Spleen (tissue), 7 donors: ENCODE results near the gene FDX2.

Experiments used
- POLR2AphosphoS5 ChIP-seq, 3 donors: sonication (generic); formaldehyde crosslinking; IDR thresholded peaks; one replicate each; pipeline ENCODE4 v1.5.1; 2017; ENCODE audit warnings: antibody characterized with exemption in 3 of 3
- TF ChIP-seq, protein P1 (sequence below), 11 experiments: fragments of 200-600 bp in 7 of 11; fragments of 450-650 bp in 4 of 11; sonication (generic) in 4 of 11; IDR thresholded peaks in 8 of 11; conservative IDR thresholded peaks in 3 of 11; 1 replicate in 7 of 11; 2 replicates in 4 of 11; pipeline versions ENCODE4 v1.4.0 to v1.8.0; 2016 to 2021; ENCODE audit warnings: antibody characterized with exemption in 11 of 11, inconsistent platforms in 4 of 11, mild to moderate bottlenecking in 1 of 11
- donor health status: DM: no; HTN: no; CAD: no; lungs with moderate emphysema.
- donor health status: DM: no; HTN: no; CAD: no.
- donor health status: DM: no; HTN: no; CAD: no.

DNA sequence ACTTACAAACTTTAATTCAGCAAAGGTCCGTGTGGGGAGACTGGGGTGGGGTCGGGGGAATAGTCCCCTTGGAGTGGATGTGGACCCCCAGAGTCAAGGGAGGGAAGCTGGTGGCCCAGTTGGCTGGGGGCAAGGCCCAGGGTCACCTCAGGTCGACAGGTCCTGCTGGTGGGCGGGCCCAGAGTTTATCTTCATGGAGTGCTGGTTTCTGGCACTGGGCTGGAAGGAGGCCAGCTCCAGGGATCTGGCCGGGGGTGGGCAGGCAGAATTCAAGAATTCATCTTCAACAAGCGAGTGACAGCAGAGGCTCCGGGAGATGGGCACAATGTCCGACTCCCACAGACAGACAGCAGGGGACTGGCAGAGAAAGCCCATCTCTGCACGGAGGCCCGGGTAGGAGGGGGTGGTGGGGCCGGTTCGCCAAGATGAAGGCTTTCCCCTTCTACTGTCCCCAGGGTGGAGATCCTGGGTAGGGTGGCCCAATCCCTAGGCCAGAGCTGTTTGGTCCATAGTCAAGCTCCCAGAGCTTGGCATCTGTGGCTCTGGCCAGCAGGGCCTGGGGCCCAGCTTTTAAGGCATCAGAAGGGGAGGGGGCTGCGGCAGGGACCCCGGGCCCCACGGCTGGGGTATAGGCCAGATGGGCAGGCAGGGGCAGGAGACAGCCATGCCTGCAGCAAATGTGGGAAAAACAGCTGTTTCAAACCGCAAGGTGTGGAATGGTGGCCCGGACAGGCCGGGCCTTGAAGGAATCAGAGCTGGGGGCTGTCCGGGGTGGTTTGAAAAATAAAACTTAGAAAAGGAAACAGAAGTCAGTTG is 622 bp upstream of the FDX2 start:
- TF ChIP-seq, protein P1, sequence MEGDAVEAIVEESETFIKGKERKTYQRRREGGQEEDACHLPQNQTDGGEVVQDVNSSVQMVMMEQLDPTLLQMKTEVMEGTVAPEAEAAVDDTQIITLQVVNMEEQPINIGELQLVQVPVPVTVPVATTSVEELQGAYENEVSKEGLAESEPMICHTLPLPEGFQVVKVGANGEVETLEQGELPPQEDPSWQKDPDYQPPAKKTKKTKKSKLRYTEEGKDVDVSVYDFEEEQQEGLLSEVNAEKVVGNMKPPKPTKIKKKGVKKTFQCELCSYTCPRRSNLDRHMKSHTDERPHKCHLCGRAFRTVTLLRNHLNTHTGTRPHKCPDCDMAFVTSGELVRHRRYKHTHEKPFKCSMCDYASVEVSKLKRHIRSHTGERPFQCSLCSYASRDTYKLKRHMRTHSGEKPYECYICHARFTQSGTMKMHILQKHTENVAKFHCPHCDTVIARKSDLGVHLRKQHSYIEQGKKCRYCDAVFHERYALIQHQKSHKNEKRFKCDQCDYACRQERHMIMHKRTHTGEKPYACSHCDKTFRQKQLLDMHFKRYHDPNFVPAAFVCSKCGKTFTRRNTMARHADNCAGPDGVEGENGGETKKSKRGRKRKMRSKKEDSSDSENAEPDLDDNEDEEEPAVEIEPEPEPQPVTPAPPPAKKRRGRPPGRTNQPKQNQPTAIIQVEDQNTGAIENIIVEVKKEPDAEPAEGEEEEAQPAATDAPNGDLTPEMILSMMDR (IDR thresholded peaks at IDR 0.05 in 8 of 11, conservative IDR thresholded peaks at IDR 0.05 in 3 of 11) = no peak
- peak in 1 of 3 donors; percentile 25 for TF ChIP-seq POLR2AphosphoS5 (IDR thresholded peaks at IDR 0.05)
